SU-DHL-6 (cell line): ENCODE measurements around the gene WDR45.

Experiments used
- EZH2phosphoT487 ChIP-seq: fragments of 200-600 bp; sonication (generic), shearing (Covaris generic); conservative IDR thresholded peaks from 2 replicates; pipeline ENCODE4 v1.6.1; 2018; ENCODE audit warnings: mild to moderate bottlenecking, antibody characterized with exemption, low read length, moderate library complexity, mixed read lengths
- TF ChIP-seq, protein P1 (sequence below): fragments of 200-600 bp; sonication (generic); IDR thresholded peaks from one replicate; pipeline ENCODE4 v1.5.1; 2017; ENCODE audit warnings: antibody characterized with exemption, mild to moderate bottlenecking, low read length, moderate library complexity; ENCODE audit not compliant: insufficient read depth, poor library complexity, severe bottlenecking

DNA sequence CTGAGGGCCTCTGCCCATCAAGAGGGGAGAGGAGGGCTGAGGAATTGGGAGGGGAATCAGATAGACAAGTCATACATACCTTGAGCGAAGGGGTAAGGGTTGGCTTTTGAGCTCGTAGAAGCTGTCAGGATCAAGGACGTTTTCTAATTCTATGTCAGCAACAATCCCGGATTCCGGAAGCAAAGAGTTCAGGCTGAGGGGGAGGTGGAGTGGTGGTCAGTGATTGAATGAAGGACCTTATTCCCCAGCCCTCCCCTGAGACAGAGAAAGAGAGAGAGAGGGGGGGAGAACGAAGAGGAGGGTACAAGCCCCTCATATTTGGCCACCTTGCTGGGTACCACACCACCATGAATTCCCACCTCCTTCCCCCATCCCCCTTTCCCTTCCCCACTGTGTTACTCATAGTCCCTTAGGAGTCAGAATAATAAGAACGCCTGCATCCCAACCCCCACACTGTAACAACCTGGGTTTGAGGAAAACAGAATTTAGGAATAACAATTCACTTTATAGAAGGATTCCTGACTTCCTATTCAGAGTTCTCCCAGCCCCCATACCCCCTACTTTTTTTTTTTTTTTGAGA, 39.2 kb downstream of the WDR45 start:
- TF ChIP-seq, protein P1, sequence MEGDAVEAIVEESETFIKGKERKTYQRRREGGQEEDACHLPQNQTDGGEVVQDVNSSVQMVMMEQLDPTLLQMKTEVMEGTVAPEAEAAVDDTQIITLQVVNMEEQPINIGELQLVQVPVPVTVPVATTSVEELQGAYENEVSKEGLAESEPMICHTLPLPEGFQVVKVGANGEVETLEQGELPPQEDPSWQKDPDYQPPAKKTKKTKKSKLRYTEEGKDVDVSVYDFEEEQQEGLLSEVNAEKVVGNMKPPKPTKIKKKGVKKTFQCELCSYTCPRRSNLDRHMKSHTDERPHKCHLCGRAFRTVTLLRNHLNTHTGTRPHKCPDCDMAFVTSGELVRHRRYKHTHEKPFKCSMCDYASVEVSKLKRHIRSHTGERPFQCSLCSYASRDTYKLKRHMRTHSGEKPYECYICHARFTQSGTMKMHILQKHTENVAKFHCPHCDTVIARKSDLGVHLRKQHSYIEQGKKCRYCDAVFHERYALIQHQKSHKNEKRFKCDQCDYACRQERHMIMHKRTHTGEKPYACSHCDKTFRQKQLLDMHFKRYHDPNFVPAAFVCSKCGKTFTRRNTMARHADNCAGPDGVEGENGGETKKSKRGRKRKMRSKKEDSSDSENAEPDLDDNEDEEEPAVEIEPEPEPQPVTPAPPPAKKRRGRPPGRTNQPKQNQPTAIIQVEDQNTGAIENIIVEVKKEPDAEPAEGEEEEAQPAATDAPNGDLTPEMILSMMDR: no peak
- no peak for TF ChIP-seq EZH2phosphoT487
